ENCODE measurements around the gene SSRP1. TPM values are rescaled to one million over a fixed set of nuclear protein-coding genes. Genes with fewer than 3 reads are reported as not detected.

The SSRP1 gene
- total RNA-seq, 1 donor from 2014 or later, result 79.5 TPM

DNA sequence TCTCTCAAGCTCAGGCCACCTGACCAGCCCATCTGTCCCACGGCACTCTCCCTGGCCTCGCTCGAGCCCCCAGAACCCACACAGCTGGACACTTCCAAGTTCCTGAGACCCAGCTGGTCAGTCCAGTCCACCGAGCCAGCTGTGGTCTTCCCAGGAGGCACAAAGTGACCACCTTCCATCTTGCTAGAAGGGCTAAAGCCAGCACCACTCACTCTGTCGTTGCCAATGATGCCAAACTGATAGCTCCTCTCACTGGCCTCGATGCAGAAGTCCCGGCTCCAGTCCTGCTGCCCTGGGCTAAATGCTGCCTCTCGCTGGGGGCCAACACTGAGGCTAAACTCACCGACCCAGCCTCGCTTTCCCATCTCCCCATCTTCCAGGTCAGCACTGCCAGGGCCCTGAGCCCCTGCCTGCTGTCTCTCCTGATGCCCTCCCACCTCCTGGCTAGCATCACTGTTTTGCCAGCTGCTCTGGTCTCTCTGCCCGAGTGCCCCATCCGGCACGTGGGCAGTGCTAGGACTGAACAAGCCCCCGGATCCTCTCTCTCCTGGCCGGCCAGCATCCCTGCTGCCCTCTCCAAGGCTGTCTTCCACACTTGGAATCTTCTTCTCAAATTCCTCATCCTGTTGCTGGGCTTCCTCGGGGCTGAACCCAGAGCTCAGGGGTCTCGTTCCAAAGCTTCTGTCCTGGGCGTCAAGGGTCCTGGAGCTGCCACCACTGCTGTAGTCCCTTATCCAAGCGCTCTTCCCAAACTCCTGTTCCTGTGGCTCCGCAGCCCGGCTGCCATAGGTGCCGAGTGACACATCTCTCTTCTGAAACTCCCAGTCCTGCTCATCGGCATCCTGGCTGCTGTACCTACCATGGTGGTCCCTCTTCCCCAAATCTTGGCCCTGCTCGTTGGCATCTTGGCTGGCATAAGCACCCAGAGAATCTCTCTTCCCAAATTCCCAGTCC lies 26.3 kb downstream of the SSRP1 start:
- Mint-ChIP-seq H3K9me3 (ENCODE audit: unreplicated experiment) (no peaks in the 10 kb centered on the region), H3K4me3 (ENCODE audit: unreplicated experiment) (peak overlapping the region; percentile 22), H3K27me3 (ENCODE audit: low read depth, unreplicated experiment) (no peaks in the 10 kb centered on the region), H3K27ac (ENCODE audit: unreplicated experiment) (peak overlapping the region; percentile 80), H3K36me3 (ENCODE audit: low read depth, unreplicated experiment) (peaks cover 40% of the 10 kb centered on the region), H3K4me1 (ENCODE audit: low read depth, unreplicated experiment) (peaks cover 50% of the 10 kb centered on the region)
- Histone ChIP-seq H3K36me3 (ENCODE audit: insufficient read depth, low read length) (peaks cover 22% of the 10 kb centered on the region), H3K27ac (ENCODE audit: low read depth, low read length) (no peak overlapping the region), H3K4me1 (ENCODE audit: insufficient read depth, low read length) (peaks cover 47% of the 10 kb centered on the region), H3K4me3 (ENCODE audit: insufficient read depth, low read depth, low read length) (no peak overlapping the region), H3K27me3 (ENCODE audit: insufficient read depth, low read length) (no peaks in the 10 kb centered on the region), H3K9me3 (ENCODE audit: insufficient read depth, low read depth, low read length) (no peaks in the 10 kb centered on the region), H3K4me2 (ENCODE audit: low read length) (peak overlapping the region; percentile 99), H2AFZ (ENCODE audit: low read depth, low read length) (no peak overlapping the region), H3K9ac (ENCODE audit: low read length) (no peak overlapping the region), H3K79me2 (ENCODE audit: insufficient read depth, low read length) (peaks cover 78% of the 10 kb centered on the region), H4K20me1 (ENCODE audit: insufficient read depth, low read length) (peaks cover 79% of the 10 kb centered on the region)
- no peak for TF ChIP-seq EZH2 (IDR thresholded peaks at IDR 0.05; ENCODE audit: insufficient read depth, low read length)
- TF ChIP-seq, protein P1, sequence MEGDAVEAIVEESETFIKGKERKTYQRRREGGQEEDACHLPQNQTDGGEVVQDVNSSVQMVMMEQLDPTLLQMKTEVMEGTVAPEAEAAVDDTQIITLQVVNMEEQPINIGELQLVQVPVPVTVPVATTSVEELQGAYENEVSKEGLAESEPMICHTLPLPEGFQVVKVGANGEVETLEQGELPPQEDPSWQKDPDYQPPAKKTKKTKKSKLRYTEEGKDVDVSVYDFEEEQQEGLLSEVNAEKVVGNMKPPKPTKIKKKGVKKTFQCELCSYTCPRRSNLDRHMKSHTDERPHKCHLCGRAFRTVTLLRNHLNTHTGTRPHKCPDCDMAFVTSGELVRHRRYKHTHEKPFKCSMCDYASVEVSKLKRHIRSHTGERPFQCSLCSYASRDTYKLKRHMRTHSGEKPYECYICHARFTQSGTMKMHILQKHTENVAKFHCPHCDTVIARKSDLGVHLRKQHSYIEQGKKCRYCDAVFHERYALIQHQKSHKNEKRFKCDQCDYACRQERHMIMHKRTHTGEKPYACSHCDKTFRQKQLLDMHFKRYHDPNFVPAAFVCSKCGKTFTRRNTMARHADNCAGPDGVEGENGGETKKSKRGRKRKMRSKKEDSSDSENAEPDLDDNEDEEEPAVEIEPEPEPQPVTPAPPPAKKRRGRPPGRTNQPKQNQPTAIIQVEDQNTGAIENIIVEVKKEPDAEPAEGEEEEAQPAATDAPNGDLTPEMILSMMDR (IDR thresholded peaks at IDR 0.05; ENCODE audit: insufficient read depth, low read depth, low read length), result no peak
- FAIRE-seq (no peak), DNase-seq (ENCODE audit: low read depth) (no peak)

DNA sequence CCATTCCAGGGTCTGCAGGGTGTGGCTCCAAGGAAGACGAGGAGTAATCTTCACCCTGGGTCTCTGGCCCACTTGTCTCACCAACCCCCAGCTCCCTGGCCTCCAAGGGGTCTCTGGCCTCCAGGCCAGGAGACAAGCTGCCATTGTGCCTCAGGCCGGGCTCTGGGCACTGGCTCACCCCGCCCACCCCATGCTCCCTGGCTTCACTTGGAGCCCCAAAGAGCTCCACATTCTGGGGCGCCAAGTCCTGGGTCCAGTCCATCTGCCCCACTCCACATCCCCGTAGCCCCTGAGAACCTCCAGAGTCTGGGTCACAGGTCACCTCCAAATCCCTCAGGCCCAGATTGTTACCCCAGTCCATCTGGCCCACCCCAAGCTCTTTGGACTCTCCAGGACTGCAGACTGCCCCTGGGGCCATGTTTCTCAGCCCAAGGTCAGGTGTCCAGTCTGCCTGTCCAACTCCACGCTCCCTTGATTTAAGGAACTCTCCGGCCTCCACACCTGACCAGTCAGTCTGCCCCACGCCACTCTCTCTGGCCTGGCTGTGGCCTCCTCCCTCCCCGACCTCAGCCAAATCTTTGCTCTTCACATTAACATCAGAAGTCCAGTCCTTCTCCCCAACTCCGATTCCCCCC lies 27.1 kb downstream of the SSRP1 start:
- Histone ChIP-seq H2AFZ (ENCODE audit: low read depth, low read length) (no peak overlapping the region), H3K4me3 (ENCODE audit: insufficient read depth, low read depth, low read length) (no peak overlapping the region), H3K4me2 (ENCODE audit: low read length) (peak overlapping the region; percentile 11), H3K27me3 (ENCODE audit: insufficient read depth, low read length) (no peaks in the 10 kb centered on the region), H4K20me1 (ENCODE audit: insufficient read depth, low read length) (peaks cover 80% of the 10 kb centered on the region), H3K9me3 (ENCODE audit: insufficient read depth, low read depth, low read length) (no peaks in the 10 kb centered on the region), H3K36me3 (ENCODE audit: insufficient read depth, low read length) (peaks cover 22% of the 10 kb centered on the region), H3K79me2 (ENCODE audit: insufficient read depth, low read length) (peaks cover 84% of the 10 kb centered on the region), H3K27ac (ENCODE audit: low read depth, low read length) (no peak overlapping the region), H3K4me1 (ENCODE audit: insufficient read depth, low read length) (peaks cover 52% of the 10 kb centered on the region), H3K9ac (ENCODE audit: low read length) (no peak overlapping the region)
- Mint-ChIP-seq H3K27ac (ENCODE audit: unreplicated experiment) (peak overlapping the region; percentile 80), H3K4me1 (ENCODE audit: low read depth, unreplicated experiment) (peaks cover 57% of the 10 kb centered on the region), H3K4me3 (ENCODE audit: unreplicated experiment) (no peak overlapping the region), H3K9me3 (ENCODE audit: unreplicated experiment) (no peaks in the 10 kb centered on the region), H3K36me3 (ENCODE audit: low read depth, unreplicated experiment) (peaks cover 34% of the 10 kb centered on the region), H3K27me3 (ENCODE audit: low read depth, unreplicated experiment) (no peaks in the 10 kb centered on the region)
- TF ChIP-seq, protein P1 (IDR thresholded peaks at IDR 0.05; ENCODE audit: insufficient read depth, low read depth, low read length), result no peak
- TF ChIP-seq EZH2 (IDR thresholded peaks at IDR 0.05; ENCODE audit: insufficient read depth, low read length), result no peak
- FAIRE-seq (no peak), DNase-seq (ENCODE audit: low read depth) (no peak)
